GM21423 (cell line): ENCODE results near the gene KICS2.
"Not testable (repeated sequence)": the region's sequence is repeated elsewhere in the genome, so short reads cannot be mapped to it uniquely, and the experiment has no call there.

Experiments
- ATAC-seq: cut with Tn5 transposase; IDR thresholded peaks from one replicate; pipeline ENCODE4 v1.9.1; 2021; ENCODE audit warnings: mild to moderate bottlenecking, moderate library complexity; ENCODE audit not compliant: unreplicated experiment

KICS2 gene

DNA sequence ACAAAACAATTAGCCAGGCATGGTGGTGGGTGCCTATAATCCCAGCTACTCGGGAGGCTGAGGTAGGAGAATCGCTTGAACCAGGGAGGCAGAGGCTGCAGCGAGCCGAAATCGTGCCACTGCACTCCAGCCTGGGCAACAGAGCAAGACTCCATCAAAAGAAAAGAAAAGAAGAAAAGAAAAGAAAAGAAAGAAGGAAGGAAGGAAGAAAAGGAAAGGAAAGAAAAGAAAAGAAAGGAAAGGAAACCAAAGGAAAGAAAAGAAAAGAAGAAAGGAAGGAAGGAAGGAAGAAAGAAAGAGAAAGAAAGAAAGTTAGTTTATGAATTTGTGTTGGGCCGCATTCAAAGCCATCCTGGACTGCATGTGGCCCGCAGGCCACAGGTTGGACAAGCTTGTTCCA, 4.5 kb downstream of the KICS2 start:
- ATAC-seq, result not testable (repeated sequence)

- ATAC-seq, result no peak
Observed at GRCh38 chr12:64216239-64216638, 5.9 kb downstream of the KICS2 start.

GRCh38 chr12:64212119-64212746, 9.9 kb downstream of the KICS2 start:
- ATAC-seq, result no peak

DNA sequence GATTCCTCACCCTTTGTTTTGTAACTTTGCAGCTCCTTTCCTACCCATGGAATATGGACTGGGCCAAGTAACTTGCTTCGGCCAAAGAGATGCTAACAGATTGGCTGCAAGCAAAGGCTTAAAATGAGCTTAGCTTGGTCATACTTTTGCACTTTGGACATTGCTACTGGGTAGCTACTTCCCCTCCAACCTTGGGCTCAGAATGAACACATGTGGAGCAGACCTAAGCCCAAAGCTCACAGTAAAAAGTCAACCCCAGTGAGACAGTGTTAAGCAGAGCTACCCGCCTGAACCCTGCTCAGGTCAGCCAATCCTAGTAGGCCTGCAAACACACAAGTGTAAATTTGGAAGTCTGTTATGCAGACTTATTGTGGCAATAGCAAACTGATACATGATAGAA, 14.6 kb downstream of the KICS2 start:
- ATAC-seq, result no peak

DNA sequence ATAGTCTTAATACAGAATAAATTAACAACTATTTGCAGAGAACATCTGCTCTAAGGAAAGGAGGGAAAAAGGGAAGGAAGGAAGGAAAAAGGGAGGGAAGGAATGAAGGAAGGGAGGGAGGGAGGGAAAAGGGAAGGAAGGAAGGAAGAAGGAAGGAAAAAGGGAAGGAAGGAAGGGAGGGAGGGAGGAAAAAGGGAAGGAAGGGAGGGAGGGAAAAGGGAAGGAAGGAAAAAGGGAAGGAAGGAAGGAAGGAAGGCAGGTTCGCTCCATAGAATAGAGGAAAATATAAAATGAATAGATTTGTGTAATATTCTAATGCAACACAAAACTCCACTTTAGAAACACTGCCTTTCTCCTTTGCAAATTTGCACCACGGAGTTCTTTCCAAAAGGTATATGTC, 16.6 kb downstream of the KICS2 start:
- no peak for ATAC-seq

- no peak for ATAC-seq
Observed at GRCh38 chr12:64203775-64204174, 18.3 kb downstream of the KICS2 start.

DNA sequence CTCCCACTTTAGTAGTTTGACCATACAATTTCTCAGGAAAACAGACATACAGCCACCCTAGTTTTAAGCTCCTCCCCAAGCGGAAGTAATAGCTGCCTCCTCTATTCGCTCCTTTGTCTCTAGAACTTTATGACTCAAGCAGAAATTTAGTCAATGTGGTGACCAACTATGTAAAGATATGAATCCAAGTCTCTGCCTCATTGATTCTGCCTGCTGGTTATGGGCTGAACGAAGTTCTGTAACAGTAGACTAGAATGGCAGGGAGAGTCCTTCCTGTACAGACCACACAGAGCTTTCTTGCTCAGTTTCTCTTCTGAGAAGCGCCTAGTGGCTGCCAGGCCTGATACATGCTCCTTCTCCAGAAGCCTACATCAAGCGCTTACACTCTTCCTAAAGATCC, 19.1 kb downstream of the KICS2 start:
- no peak for ATAC-seq

DNA sequence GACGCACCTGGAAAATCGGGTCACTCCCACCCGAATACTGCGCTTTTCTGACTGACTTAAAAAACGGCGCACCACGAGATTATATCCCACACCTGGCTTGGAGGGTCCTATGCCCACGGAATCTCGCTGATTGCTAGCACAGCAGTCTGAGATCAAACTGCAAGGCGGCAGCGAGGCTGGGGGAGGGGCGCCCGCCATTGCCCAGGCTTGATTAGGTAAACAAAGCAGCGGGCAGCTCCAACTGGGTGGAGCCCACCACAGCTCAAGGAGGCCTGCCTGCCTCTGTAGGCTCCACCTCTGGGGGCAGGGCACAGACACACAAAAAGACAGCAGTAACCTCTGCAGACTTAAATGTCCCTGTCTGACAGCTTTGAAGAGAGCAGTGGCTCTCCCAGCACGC, 26.3 kb downstream of the KICS2 start:
- ATAC-seq, result not testable (repeated sequence)

DNA sequence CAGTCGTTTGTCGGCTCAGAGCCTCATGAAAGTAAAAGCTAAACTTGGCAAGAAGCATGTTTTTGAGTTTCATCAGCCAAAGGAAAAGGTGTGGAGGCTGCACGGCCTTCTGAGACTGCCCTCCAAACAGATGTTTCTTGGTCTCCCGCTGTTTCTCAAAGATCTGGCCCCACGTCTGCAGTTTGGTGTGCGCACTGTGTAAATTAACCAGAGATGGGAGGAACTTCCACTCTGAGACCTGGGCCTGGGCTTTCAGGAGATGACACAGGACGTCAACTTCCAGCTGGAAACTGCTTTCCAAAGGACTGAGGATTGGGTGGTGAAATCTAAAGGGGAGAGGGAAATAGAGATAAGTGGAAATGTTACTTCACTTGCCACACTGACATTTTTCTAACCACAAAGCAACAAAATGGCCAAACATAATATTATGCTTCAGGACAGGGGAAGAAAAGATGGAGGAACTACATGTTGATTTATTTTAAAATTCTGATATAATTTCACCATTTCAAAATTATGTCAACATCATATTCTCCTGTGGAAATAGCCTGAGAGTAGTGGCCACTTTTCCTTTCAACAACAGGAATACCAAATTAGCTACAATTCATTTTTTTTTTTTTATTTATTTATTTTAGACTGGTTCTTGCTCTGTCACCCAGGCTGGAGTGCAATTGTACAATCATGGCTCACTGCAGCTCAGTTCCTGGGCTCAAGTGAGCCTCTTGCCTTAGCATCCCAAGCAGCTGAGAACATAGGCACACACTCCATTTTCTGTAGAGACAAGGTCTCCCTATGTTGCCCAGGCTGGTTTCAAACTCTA, 27.6 kb downstream of the KICS2 start:
- ATAC-seq, result no peak

DNA sequence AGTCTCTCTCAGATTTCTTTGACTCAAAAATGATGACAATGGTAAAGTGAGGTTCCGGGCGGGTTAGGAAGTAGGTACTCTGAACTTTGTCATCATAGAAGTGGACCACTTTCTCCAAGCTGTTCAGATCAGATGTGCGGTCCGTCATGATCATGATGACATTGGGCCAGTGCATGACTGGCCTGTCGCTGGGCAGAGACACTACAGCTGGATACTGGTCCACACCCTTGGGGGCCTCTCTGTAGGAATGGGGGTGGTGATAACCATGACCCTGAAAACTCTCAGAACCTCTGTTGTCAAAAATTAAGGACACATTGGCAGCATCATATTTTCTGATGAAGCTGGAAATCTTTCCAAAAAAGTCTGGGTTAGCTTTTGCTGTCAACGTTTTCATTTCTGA, 28.2 kb downstream of the KICS2 start:
- no peak for ATAC-seq

- ATAC-seq, result peak; percentile 95
Observed at GRCh38 chr12:64192644-64193444, 29.3 kb downstream of the KICS2 start.

- ATAC-seq, result no peak
Observed at GRCh38 chr12:64190140-64190539, 32.0 kb downstream of the KICS2 start.

- ATAC-seq, result no peak
Observed at GRCh38 chr12:64189530-64189929, 32.6 kb downstream of the KICS2 start.

GRCh38 chr12:64187794-64188193, 34.3 kb downstream of the KICS2 start:
- no peak for ATAC-seq

GRCh38 chr12:64187370-64187769, 34.7 kb downstream of the KICS2 start:
- no peak for ATAC-seq

DNA sequence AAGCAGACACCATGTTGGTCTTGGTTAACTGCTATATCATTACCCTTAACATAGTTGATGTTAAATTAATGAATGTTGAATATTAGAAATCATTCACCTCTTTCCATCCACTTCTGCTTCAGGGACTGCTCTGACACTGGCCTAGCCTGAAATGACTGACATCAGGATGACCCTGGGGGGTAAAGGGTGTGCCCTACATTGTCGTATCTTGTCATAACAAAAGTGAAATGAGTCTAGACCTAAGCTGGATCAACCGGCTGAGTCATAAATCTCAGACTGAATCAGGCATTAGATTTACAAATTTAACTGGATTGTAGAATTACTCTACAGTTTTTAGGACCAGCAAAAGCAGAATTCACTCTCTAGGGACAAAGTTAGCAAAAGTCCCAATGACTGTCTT, 35.3 kb downstream of the KICS2 start:
- no peak for ATAC-seq

DNA sequence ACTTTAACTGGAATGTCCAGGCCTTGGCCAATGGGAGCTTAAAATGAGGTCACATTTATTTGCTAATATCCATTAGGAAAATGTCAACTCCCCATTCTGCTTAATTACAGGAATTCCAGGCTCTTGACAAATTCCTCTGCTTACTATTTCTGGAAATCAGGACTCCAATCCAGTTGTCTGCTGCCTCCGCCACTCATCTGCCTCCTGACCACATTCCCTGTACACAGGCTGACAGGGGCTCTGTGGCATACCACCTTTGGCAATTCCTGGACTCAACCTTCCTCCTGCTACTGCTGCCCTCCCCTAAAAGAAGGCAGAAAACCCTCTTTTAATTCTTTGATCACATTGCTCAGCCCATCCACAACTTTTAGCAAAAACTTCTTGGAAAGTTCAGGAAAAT, 37.9 kb downstream of the KICS2 start:
- ATAC-seq, result no peak

- ATAC-seq, result no peak
Observed at GRCh38 chr12:64181430-64182291, 40.4 kb downstream of the KICS2 start.

DNA sequence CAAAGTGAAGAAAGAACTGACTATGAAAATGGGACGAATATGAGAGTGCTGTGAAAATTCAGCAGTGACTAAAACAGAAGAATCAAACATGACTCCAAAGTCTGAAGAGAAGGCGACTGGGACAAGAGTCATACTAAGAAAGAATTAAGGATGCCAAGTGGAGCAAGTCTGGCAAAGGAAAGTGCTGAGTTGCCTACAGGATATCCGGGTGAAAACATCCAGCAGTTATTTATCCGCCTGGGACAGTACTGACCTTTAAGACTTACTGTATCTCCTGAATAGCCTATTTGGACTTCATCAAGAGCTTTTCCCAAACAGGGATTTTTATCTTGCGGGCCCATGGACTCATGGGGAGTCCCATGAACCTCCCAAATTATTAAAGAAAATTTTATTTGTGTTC, 41.1 kb downstream of the KICS2 start:
- no peak for ATAC-seq

DNA sequence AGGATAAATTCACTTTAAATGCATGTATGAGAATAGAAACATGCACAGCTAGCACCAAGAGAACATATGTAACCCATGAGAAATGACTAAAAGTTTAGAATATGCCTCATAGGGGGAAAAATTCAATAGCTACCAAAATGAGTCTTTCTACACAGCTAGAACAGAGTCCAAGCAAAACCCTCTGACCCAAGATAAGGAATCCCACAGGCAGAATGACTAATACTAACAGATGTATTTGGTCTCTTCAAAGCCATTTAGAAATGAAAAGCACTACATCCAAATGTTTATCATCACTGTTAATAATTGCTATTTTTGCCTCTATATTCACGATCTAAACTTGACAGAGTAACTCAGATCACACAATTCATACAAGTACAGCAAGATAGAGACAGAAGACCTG, 44.0 kb downstream of the KICS2 start:
- no peak for ATAC-seq

- no peak for ATAC-seq
Observed at GRCh38 chr12:64177001-64177400, 45.1 kb downstream of the KICS2 start.
